ENCODE results near the gene ELOB.

The ELOB gene

GRCh38 chr16:2819179-2819938, 42.3 kb upstream of the ELOB start:
- no peak overlapping the region for H3K4me3 ChIP-seq (ENCODE audit: low read depth in 1 of 5, low read length in 5 of 5)
- H3K27ac ChIP-seq (ENCODE audit: low read depth, low read length): no peak overlapping the region
- H3K9ac ChIP-seq (ENCODE audit: low read length in 5 of 5): no peak overlapping the region
- no peaks in the 10 kb centered on the region for H3K9me3 ChIP-seq (ENCODE audit: control insufficient read depth in 5 of 5, low read length in 5 of 5)
- peaks cover 6 to 45% (median 33%) of the 10 kb centered on the region in 5 donors for H3K27me3 ChIP-seq (ENCODE audit: control insufficient read depth in 5 of 5, insufficient read depth in 4 of 5, low read length in 5 of 5)
- no peaks in the 10 kb centered on the region for H3K4me1 ChIP-seq (ENCODE audit: control insufficient read depth in 5 of 5, insufficient read depth in 5 of 5, low read length in 5 of 5)
- no peaks in the 10 kb centered on the region for H3K36me3 ChIP-seq (ENCODE audit: control insufficient read depth in 5 of 5, insufficient read depth in 5 of 5, low read length in 5 of 5)

- H3K27ac ChIP-seq (ENCODE audit: low read depth, low read length): no peak overlapping the region
- no peaks in the 10 kb centered on the region for H3K4me1 ChIP-seq (ENCODE audit: control insufficient read depth in 5 of 5, insufficient read depth in 5 of 5, low read length in 5 of 5)
- H3K9ac ChIP-seq (ENCODE audit: low read length in 5 of 5): no peak overlapping the region
- no peaks in the 10 kb centered on the region for H3K9me3 ChIP-seq (ENCODE audit: control insufficient read depth in 5 of 5, low read length in 5 of 5)
- no peaks in the 10 kb centered on the region for H3K36me3 ChIP-seq (ENCODE audit: control insufficient read depth in 5 of 5, insufficient read depth in 5 of 5, low read length in 5 of 5)
- H3K27me3 ChIP-seq (ENCODE audit: control insufficient read depth in 5 of 5, insufficient read depth in 4 of 5, low read length in 5 of 5): peaks cover 9 to 47% (median 36%) of the 10 kb centered on the region in 5 donors
- H3K4me3 ChIP-seq (ENCODE audit: low read depth in 1 of 5, low read length in 5 of 5): no peak overlapping the region
Observed at GRCh38 chr16:2818272-2818876, 41.3 kb upstream of the ELOB start.

GRCh38 chr16:2817340-2818271, 40.5 kb upstream of the ELOB start:
- no peak overlapping the region for H3K9ac ChIP-seq (ENCODE audit: low read length in 5 of 5)
- no peaks in the 10 kb centered on the region for H3K36me3 ChIP-seq (ENCODE audit: control insufficient read depth in 5 of 5, insufficient read depth in 5 of 5, low read length in 5 of 5)
- peaks cover 9 to 47% (median 36%) of the 10 kb centered on the region in 5 donors for H3K27me3 ChIP-seq (ENCODE audit: control insufficient read depth in 5 of 5, insufficient read depth in 4 of 5, low read length in 5 of 5)
- H3K4me3 ChIP-seq (ENCODE audit: low read depth in 1 of 5, low read length in 5 of 5): no peak overlapping the region
- no peaks in the 10 kb centered on the region for H3K9me3 ChIP-seq (ENCODE audit: control insufficient read depth in 5 of 5, low read length in 5 of 5)
- no peak overlapping the region for H3K27ac ChIP-seq (ENCODE audit: low read depth, low read length)
- H3K4me1 ChIP-seq (ENCODE audit: control insufficient read depth in 5 of 5, insufficient read depth in 5 of 5, low read length in 5 of 5): no peaks in the 10 kb centered on the region

- Histone ChIP-seq H3K9me3 (ENCODE audit: control insufficient read depth in 5 of 5, low read length in 5 of 5) (no peaks in the 10 kb centered on the region), H3K4me1 (ENCODE audit: control insufficient read depth in 5 of 5, insufficient read depth in 5 of 5, low read length in 5 of 5) (no peaks in the 10 kb centered on the region), H3K27ac (ENCODE audit: low read depth, low read length) (no peak within 1 kb of the TSS), H3K4me3 (ENCODE audit: low read depth in 1 of 5, low read length in 5 of 5) (no peak within 1 kb of the TSS), H3K9ac (ENCODE audit: low read length in 5 of 5) (no peak within 1 kb of the TSS), H3K36me3 (ENCODE audit: control insufficient read depth in 5 of 5, insufficient read depth in 5 of 5, low read length in 5 of 5) (no peaks in the 10 kb centered on the region), H3K27me3 (ENCODE audit: control insufficient read depth in 5 of 5, insufficient read depth in 4 of 5, low read length in 5 of 5) (peaks cover 13 to 53% (median 41%) of the 10 kb centered on the region in 5 donors)
Observed at GRCh38 chr16:2816751-2817339, 39.8 kb upstream of the ELOB start, which contains the start of gene PRSS21. Gene PRSS21, plus strand, starts transcription at chr16:2817237. Its CDS starts 32 bp downstream, at chr16:2817269.

- no peaks in the 10 kb centered on the region for H3K4me1 ChIP-seq (ENCODE audit: control insufficient read depth in 5 of 5, insufficient read depth in 5 of 5, low read length in 5 of 5)
- no peaks in the 10 kb centered on the region for H3K36me3 ChIP-seq (ENCODE audit: control insufficient read depth in 5 of 5, insufficient read depth in 5 of 5, low read length in 5 of 5)
- H3K4me3 ChIP-seq (ENCODE audit: low read depth in 1 of 5, low read length in 5 of 5): no peak overlapping the region
- no peak overlapping the region for H3K9ac ChIP-seq (ENCODE audit: low read length in 5 of 5)
- H3K9me3 ChIP-seq (ENCODE audit: control insufficient read depth in 5 of 5, low read length in 5 of 5): no peaks in the 10 kb centered on the region
- peaks cover 10 to 55% (median 44%) of the 10 kb centered on the region in 5 donors for H3K27me3 ChIP-seq (ENCODE audit: control insufficient read depth in 5 of 5, insufficient read depth in 4 of 5, low read length in 5 of 5)
- H3K27ac ChIP-seq (ENCODE audit: low read depth, low read length): no peak overlapping the region
Observed at GRCh38 chr16:2815299-2815771, 38.3 kb upstream of the ELOB start.

GRCh38 chr16:2814551-2815298, 37.6 kb upstream of the ELOB start:
- no peak overlapping the region for H3K27ac ChIP-seq (ENCODE audit: low read depth, low read length)
- peaks cover 10 to 51% (median 39%) of the 10 kb centered on the region in 5 donors for H3K27me3 ChIP-seq (ENCODE audit: control insufficient read depth in 5 of 5, insufficient read depth in 4 of 5, low read length in 5 of 5)
- H3K9me3 ChIP-seq (ENCODE audit: control insufficient read depth in 5 of 5, low read length in 5 of 5): no peaks in the 10 kb centered on the region
- H3K4me1 ChIP-seq (ENCODE audit: control insufficient read depth in 5 of 5, insufficient read depth in 5 of 5, low read length in 5 of 5): no peaks in the 10 kb centered on the region
- H3K4me3 ChIP-seq (ENCODE audit: low read depth in 1 of 5, low read length in 5 of 5): no peak overlapping the region
- no peaks in the 10 kb centered on the region for H3K36me3 ChIP-seq (ENCODE audit: control insufficient read depth in 5 of 5, insufficient read depth in 5 of 5, low read length in 5 of 5)
- H3K9ac ChIP-seq (ENCODE audit: low read length in 5 of 5): no peak overlapping the region

GRCh38 chr16:2813771-2814221, 36.7 kb upstream of the ELOB start:
- Histone ChIP-seq H3K27ac (ENCODE audit: low read depth, low read length) (no peak overlapping the region), H3K9me3 (ENCODE audit: control insufficient read depth in 5 of 5, low read length in 5 of 5) (no peaks in the 10 kb centered on the region), H3K27me3 (ENCODE audit: control insufficient read depth in 5 of 5, insufficient read depth in 4 of 5, low read length in 5 of 5) (peaks cover 10 to 42% (median 38%) of the 10 kb centered on the region in 5 donors), H3K36me3 (ENCODE audit: control insufficient read depth in 5 of 5, insufficient read depth in 5 of 5, low read length in 5 of 5) (no peaks in the 10 kb centered on the region), H3K4me1 (ENCODE audit: control insufficient read depth in 5 of 5, insufficient read depth in 5 of 5, low read length in 5 of 5) (no peaks in the 10 kb centered on the region), H3K4me3 (ENCODE audit: low read depth in 1 of 5, low read length in 5 of 5) (no peak overlapping the region), H3K9ac (ENCODE audit: low read length in 5 of 5) (no peak overlapping the region)

- Histone ChIP-seq H3K4me3 (ENCODE audit: low read depth in 1 of 5, low read length in 5 of 5) (no peak overlapping the region), H3K4me1 (ENCODE audit: control insufficient read depth in 5 of 5, insufficient read depth in 5 of 5, low read length in 5 of 5) (no peaks in the 10 kb centered on the region), H3K36me3 (ENCODE audit: control insufficient read depth in 5 of 5, insufficient read depth in 5 of 5, low read length in 5 of 5) (no peaks in the 10 kb centered on the region), H3K9me3 (ENCODE audit: control insufficient read depth in 5 of 5, low read length in 5 of 5) (no peaks in the 10 kb centered on the region), H3K27ac (ENCODE audit: low read depth, low read length) (no peak overlapping the region), H3K9ac (ENCODE audit: low read length in 5 of 5) (peak overlapping the region in 1 of 5 donors; percentile 31), H3K27me3 (ENCODE audit: control insufficient read depth in 5 of 5, insufficient read depth in 4 of 5, low read length in 5 of 5) (peaks cover 6 to 38% (median 36%) of the 10 kb centered on the region in 5 donors)
Observed at GRCh38 chr16:2811703-2812471, 34.8 kb upstream of the ELOB start.

Data from subcutaneous abdominal adipose tissue (tissue), 5 donors.